Natural killer cell (primary cell): ENCODE data around the gene GPR107. TPM values are rescaled to one million over a fixed set of nuclear protein-coding genes. Genes with fewer than 3 reads are reported as not detected.

ENCODE experiments used
- ATAC-seq, 3 donors: fragments of 150-1000 bp in 2 of 3; fragments of 200-7000 bp in 1 of 3; cut with Tn5 transposase; 1 replicate in 1 of 3; 2 replicates in 2 of 3; pipeline ENCODE4 v1.10.0; 2021; ENCODE audit warnings: mild to moderate bottlenecking in 2 of 3, moderate library complexity in 2 of 3
- DNase-seq, 2 donors: peaks; one replicate each; pipeline versions ENCODE4 v3.0.0 to v3.0.0-alpha.2; 2013 to 2021; ENCODE audit warnings: mixed read lengths in 1 of 2
- H3K27ac ChIP-seq: one replicate; pipeline ENCODE4 v1.5.1; 2013; ENCODE audit warnings: mild to moderate bottlenecking, low read length
- H3K27me3 ChIP-seq: one replicate; pipeline ENCODE4 v1.6.1; 2013; ENCODE audit warnings: low read length; ENCODE audit not compliant: control insufficient read depth, insufficient read depth
- H3K36me3 ChIP-seq: one replicate; pipeline ENCODE4 v1.6.1; 2013; ENCODE audit warnings: low read length; ENCODE audit not compliant: control insufficient read depth, insufficient read depth
- H3K4me1 ChIP-seq: one replicate; pipeline ENCODE4 v1.6.1; 2013; ENCODE audit warnings: low read length; ENCODE audit not compliant: control insufficient read depth, insufficient read depth
- H3K4me3 ChIP-seq: one replicate; pipeline ENCODE4 v1.5.1; 2013; ENCODE audit warnings: low read length
- H3K9me3 ChIP-seq: one replicate; pipeline ENCODE4 v1.6.1; 2013; ENCODE audit warnings: low read length; ENCODE audit not compliant: control insufficient read depth, insufficient read depth
- H3K27ac Mint-ChIP-seq, 2 donors: one replicate each; pipeline ENCODE4 v1.8.0; 2022; ENCODE audit warnings: mild to moderate bottlenecking in 2 of 2, mixed read lengths in 2 of 2, moderate library complexity in 1 of 2
- H3K27me3 Mint-ChIP-seq, 2 donors: one replicate each; pipeline ENCODE4 v1.8.0; 2022; ENCODE audit warnings: low read depth in 2 of 2, mixed read lengths in 2 of 2
- H3K36me3 Mint-ChIP-seq: one replicate; pipeline ENCODE4 v1.8.0; 2022; ENCODE audit warnings: mixed read lengths
- H3K4me1 Mint-ChIP-seq, 2 donors: one replicate each; pipeline ENCODE4 v1.8.0; 2022; ENCODE audit warnings: mixed read lengths in 2 of 2
- H3K4me3 Mint-ChIP-seq: one replicate; pipeline ENCODE4 v1.8.0; 2022; ENCODE audit warnings: mild to moderate bottlenecking, moderate library complexity, mixed read lengths
- H3K9me3 Mint-ChIP-seq, 2 donors: one replicate each; pipeline ENCODE4 v1.8.0; 2022; ENCODE audit warnings: mixed read lengths in 2 of 2
- WGBS: methylation state at CpG from one replicate; pipeline ENCODE4 v1.1.7; 2013; ENCODE audit warnings: missing lambda C conversion rate; ENCODE audit not compliant: insufficient coverage; 5-methylcytosine and 5-hydroxymethylcytosine counted together
- intact Hi-C: fragments of 100-400 bp; cut with micrococcal nuclease; formaldehyde crosslinking; loops from one replicate; pipeline ENCODE4 v1.14.2; 2022
- total RNA-seq, 4 donors: library from RNA; stranded (reverse); fragments of 120-200 nt in 1 of 4; gene quantifications; one replicate each; pipeline versions ENCODE4 v1.2.3 to v1.2.4, GENCODE V29; 2013 to 2022
- TF ChIP-seq, protein P1 (sequence below): fragments of 200-600 bp; IDR thresholded peaks from one replicate; pipeline ENCODE4 v1.8.0; 2022; ENCODE audit warnings: antibody characterized with exemption

Gene GPR107
- total RNA-seq, 3 donors from 2014 or later (not counting 1 experiment from before 2014, with no cell fraction given) = 32.9 to 49.5 (median 41.8) TPM

DNA sequence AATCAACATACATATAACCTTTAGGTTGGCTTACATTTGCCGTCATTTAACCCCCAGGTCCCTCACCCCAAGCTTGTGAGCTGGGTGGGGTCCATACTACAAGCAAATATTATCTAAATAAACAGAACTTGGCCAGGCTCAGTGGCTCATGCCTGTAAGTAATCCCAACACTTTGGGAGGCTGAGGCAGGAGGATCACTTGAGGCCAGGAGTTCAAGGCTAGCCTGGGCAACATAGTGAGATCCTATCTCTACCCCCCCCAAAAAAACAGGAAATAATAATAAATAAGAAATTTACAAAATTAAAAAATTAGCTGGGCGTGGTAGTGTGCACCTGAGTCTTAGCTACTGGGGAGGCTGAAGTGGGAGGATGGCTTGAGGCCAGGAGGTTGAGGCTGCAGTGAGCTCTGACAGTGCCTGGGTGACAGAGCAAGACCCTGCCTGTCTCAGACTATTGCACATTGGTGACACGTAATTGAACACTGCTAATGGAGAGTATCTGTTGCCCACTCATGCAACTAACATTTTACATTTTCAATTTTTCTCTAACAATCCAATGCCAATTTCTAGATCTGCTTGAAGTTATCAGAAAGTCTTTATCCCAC is 29.6 kb upstream of the GPR107 start:
- Mint-ChIP-seq H3K9me3 (no peaks in the 10 kb centered on the region), H3K27ac (peak overlapping the region; percentile 86 to 97), H3K27me3 (no peaks in the 10 kb centered on the region), H3K4me3 (peak overlapping the region; percentile 26), H3K36me3 (no peaks in the 10 kb centered on the region), H3K4me1 (peaks cover 68 to 83% of the 10 kb centered on the region in 2 donors)
- Histone ChIP-seq H3K36me3 (no peaks in the 10 kb centered on the region), H3K4me1 (peaks cover 58% of the 10 kb centered on the region), H3K4me3 (no peak overlapping the region), H3K9me3 (peaks cover 2% of the 10 kb centered on the region), H3K27me3 (no peaks in the 10 kb centered on the region), H3K27ac (no peak overlapping the region)
- TF ChIP-seq, protein P1, sequence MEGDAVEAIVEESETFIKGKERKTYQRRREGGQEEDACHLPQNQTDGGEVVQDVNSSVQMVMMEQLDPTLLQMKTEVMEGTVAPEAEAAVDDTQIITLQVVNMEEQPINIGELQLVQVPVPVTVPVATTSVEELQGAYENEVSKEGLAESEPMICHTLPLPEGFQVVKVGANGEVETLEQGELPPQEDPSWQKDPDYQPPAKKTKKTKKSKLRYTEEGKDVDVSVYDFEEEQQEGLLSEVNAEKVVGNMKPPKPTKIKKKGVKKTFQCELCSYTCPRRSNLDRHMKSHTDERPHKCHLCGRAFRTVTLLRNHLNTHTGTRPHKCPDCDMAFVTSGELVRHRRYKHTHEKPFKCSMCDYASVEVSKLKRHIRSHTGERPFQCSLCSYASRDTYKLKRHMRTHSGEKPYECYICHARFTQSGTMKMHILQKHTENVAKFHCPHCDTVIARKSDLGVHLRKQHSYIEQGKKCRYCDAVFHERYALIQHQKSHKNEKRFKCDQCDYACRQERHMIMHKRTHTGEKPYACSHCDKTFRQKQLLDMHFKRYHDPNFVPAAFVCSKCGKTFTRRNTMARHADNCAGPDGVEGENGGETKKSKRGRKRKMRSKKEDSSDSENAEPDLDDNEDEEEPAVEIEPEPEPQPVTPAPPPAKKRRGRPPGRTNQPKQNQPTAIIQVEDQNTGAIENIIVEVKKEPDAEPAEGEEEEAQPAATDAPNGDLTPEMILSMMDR = no peak
- no peak for ATAC-seq
- intact Hi-C loops = loop anchor here (2.0 kb wide), 1 partner anchor 15 kb away; no protein-coding TSS in a partner anchor
- DNase-seq = no peak
- WGBS = 87% methylated on average over 3 of the region's 3 CpGs

DNA sequence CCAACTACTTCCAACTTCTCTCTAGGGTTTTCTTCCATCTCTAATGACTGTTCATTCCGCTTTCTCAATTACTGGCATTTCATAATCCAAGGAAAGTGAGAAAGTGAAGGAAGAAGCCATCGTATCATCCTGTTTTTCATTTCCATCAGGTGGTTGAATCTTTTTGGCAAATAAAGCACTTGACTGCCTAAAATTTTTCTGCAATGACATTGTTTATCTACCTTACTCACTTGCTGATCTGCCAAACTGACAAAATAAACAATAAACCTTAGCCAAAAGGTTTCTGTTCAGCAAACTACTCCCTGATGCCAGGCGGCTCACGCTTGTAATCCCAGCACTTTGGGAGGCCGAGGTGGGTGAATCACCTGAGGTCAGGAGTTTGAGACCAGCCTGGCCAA is 29.1 kb upstream of the GPR107 start:
- peak overlapping the region; percentile 86 to 97 for H3K27ac Mint-ChIP-seq
- H3K27me3 Mint-ChIP-seq = no peaks in the 10 kb centered on the region
- no peak overlapping the region for H3K27ac ChIP-seq
- peaks cover 62% of the 10 kb centered on the region for H3K4me1 ChIP-seq
- peak overlapping the region; percentile 26 for H3K4me3 Mint-ChIP-seq
- H3K9me3 Mint-ChIP-seq = no peaks in the 10 kb centered on the region
- DNase-seq (no peak), ATAC-seq (no peak)
- no peak overlapping the region for H3K4me3 ChIP-seq
- peaks cover 73 to 85% of the 10 kb centered on the region in 2 donors for H3K4me1 Mint-ChIP-seq
- WGBS = 86% methylated on average over 3 of the region's 5 CpGs
- peaks cover 2% of the 10 kb centered on the region for H3K9me3 ChIP-seq
- H3K36me3 ChIP-seq = no peaks in the 10 kb centered on the region
- no peaks in the 10 kb centered on the region for H3K27me3 ChIP-seq
- H3K36me3 Mint-ChIP-seq = no peaks in the 10 kb centered on the region
- intact Hi-C loops = no loop called here
- TF ChIP-seq, protein P1 = no peak

DNA sequence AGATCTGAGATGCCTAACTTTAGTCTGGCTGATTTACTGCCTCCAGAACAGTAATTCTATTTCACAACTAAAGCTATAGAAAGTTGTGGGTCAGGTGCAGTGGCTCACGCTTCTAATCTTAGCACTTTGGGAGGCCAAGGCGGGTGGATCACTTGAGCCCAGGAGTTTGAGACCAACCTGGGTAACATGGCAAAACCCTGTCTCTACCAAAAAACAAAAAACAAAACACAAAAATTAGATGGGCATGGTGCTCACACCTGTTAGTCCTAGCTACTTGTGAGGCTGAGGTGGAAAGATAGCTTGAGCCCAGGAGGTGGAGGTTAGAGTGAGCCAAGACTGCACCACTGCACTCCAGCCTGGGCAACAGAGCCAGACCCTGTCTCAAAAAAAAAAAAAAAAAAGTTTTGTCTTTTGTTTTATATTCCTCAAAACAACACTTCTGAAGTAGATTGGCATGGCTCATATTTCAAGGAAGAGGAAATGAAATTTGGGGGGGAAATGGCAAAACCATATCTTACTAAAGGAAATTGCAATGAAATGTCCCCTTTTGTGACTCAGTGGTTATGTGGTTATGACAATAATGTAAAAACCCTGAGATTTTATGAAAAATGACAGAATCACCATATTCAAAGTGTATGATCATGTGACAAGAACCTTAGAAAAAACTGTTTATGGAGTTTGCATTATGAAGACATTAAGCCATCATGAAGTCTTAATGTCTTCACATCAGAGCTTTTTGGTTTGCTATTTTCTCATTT is 26.9 kb upstream of the GPR107 start:
- Histone ChIP-seq H3K27me3 (no peaks in the 10 kb centered on the region), H3K4me1 (peaks cover 76% of the 10 kb centered on the region), H3K4me3 (no peak overlapping the region), H3K36me3 (no peaks in the 10 kb centered on the region), H3K27ac (peak overlapping the region; percentile 37), H3K9me3 (peaks cover 2% of the 10 kb centered on the region)
- Mint-ChIP-seq H3K9me3 (no peaks in the 10 kb centered on the region), H3K4me1 (peaks cover 85 to 89% of the 10 kb centered on the region in 2 donors), H3K27me3 (no peaks in the 10 kb centered on the region), H3K4me3 (peak overlapping the region; percentile 62), H3K27ac (peak overlapping the region; percentile 97 to 99), H3K36me3 (no peaks in the 10 kb centered on the region)
- DNase-seq = peak in 1 of 2 donors; percentile 56
- ATAC-seq = no peak
- WGBS = 16% methylated on average over 2 of the region's 2 CpGs
- intact Hi-C loops = loop anchor here (1.0 kb wide), 1 partner anchor 7 kb away; no protein-coding TSS in a partner anchor
- TF ChIP-seq, protein P1 = no peak
